GM18520 (cell line): ENCODE measurements around the gene TSPYL6.

Experiments
- ATAC-seq: cut with Tn5 transposase; IDR thresholded peaks from one replicate; pipeline ENCODE4 v1.9.1; 2021; ENCODE audit not compliant: unreplicated experiment

The TSPYL6 gene

GRCh38 chr2:54259413-54260240 lies 3.6 kb upstream of the TSPYL6 start:
- ATAC-seq: peak; percentile 75

- ATAC-seq: no peak
These were observed 2.1 kb upstream of the TSPYL6 start for GRCh38 chr2:54258166-54258565.

DNA sequence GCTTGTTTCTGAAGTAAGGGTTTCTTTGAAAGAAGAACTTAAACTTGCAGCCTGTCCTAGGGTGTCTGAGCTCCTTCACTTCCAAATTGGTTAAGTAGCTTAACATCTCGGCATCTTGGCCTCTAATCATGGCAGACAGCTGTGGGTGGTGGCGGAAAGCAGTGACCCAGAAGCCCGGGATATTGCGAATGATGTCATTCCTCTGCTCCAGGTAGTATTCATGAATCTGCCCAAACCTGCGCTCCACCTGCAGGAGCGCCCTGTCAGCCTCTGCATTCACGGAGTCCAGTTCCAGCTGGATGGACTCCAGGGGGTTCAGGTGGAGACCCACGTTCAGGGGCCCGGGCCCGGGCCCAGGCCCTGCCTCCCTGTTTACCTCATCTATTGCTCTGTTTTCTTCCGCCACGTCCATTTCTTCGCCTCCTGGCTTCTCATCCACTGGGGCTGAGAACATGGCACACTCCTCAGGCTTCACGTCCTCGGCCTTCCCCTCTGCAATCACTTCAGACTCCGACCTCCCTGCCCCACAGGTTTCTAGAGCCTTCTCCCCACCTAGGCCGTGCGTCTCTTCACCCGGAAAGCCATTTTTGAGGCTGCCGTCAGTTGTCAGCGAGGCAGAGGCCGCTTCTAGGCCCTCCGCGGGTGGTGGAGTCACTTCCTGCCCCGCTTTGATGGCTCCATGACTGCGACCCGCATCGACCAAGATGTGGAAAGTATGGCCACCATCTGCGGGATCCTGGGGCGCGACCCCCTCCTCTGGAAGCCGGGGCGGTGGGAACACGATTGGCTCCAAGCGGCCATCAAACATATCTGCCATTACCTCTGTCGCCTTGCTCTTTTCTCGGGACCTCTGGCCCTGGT lies 569 bp downstream of the TSPYL6 start:
- no peak for ATAC-seq

DNA sequence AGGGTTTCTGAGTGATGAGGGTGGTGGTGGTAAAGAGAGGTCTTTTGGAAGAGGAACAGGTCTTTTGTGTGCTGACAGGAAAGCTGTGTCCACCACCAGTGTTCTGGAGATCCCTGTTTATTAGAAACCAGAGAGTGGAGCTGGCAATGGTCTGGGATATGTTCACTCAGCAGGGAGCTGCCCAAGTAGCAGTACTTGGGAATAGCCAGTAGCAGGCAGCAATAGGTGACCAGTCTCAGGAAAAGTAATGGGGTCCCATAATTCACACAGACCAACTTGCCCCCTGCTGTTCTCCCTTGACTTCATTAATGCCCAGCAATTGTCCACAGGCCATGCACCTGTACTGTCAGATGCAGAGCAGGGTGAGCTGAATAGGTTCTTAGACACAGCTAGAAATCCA lies 1.8 kb downstream of the TSPYL6 start:
- no peak for ATAC-seq

GRCh38 chr2:54249629-54250028 lies 6.4 kb downstream of the TSPYL6 start:
- ATAC-seq: no peak

GRCh38 chr2:54247115-54247514 lies 8.9 kb downstream of the TSPYL6 start:
- ATAC-seq: no peak

GRCh38 chr2:54240515-54241469 lies 15.2 kb downstream of the TSPYL6 start:
- ATAC-seq: no peak

DNA sequence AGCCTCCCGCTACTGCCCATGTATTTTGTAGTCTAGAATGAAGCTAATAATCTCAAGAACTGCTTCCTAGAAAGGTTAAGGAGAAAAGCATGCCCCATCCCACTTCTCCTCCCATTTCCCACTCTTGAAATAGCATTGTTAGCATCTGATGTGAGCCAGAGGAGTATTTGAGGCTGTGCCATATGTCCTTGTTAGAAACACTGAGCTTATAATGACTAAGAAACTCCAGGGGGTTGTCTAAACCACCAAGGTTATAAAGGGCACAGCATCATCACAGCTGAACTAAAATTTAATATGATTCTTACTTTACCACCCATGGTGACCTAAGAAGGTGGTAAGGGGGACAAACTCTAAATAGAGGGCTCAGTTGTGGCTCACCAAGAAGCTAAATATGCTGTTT lies 16.6 kb downstream of the TSPYL6 start:
- no peak for ATAC-seq

- ATAC-seq: no peak
These were observed 18.6 kb downstream of the TSPYL6 start for GRCh38 chr2:54237428-54237827.

- ATAC-seq: no peak
These were observed 22.0 kb downstream of the TSPYL6 start for GRCh38 chr2:54233832-54234649.

GRCh38 chr2:54228945-54229344 lies 27.1 kb downstream of the TSPYL6 start:
- ATAC-seq: no peak

- ATAC-seq: no peak
These were observed 28.2 kb downstream of the TSPYL6 start for GRCh38 chr2:54227798-54228197.

DNA sequence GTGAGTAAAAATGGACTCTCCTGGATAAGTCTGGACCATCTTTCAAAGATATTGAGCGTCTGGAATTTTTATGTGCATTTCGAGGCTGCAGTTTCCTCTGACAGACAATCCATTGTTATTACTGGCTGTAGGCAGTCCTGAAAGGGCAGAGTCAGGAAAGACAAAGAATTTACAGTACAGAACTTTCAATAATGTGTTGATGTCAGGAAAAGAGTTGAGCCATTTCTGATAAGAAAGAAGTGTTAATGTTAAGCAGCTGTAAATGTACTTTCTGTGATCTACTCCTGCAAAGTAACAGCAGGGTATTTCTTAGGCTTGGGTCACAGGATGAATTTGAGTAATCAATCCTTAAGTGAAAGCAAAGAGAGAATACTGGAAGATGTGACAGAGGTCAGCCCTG lies 29.8 kb downstream of the TSPYL6 start:
- ATAC-seq: no peak

DNA sequence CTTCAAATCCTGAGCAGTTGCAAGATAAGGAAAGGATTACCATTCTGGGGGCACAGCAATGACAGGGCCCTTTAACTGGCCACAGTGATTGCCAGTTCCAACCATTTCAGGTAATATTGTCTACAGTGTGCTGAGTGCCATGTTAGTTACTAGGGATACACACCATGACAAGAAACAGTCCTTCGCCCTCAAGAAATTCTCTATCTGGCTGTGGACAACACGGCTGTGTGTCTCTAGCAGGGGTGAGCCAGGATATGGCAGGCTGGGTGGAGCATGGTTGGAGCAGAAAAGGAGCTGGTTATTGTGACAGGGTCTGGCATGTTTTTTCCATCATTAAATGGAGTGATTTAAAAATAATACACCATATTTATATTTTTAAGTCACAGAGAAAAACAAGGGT lies 31.0 kb downstream of the TSPYL6 start:
- no peak for ATAC-seq

GRCh38 chr2:54213082-54213481 lies 42.9 kb downstream of the TSPYL6 start:
- no peak for ATAC-seq

DNA sequence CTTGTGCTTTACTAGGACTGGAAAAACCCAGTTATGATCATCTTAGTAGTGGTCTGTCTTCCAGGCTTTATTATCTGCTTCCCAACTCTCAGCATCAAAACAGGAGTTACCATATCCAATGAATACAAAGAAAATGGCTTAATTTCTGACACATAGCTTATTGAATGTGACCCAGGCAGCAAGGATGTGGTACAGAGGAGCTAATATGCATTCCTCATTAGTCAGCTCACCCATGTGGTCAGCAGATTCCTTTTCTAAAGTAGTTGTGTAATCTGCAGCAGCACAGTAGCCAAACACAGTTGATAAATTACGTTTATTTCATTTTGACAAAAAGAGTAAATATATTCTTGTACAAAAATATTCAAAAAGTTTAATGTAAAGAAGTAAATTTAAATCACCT lies 43.6 kb downstream of the TSPYL6 start:
- ATAC-seq: no peak

DNA sequence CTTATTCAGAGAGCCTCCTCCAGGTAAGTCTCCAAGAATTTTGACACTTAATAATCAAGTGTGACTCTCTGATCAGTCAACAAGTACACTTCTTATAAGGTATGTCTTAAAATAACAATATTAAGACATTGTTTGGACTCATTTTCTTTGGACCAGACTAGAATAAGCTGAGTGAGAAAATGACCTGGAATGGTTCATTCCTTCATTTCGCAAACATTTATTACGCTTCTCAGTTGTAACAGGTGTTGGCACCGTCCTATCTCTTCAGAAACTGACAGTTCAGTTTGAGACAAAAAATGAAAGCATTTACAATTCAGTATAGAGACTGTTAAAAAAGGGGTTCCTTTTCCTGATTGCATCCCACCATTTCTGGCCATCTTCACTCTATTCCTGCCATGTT lies 46.6 kb downstream of the TSPYL6 start:
- no peak for ATAC-seq

GRCh38 chr2:54208364-54209240 lies 47.4 kb downstream of the TSPYL6 start:
- ATAC-seq: no peak

GRCh38 chr2:54207666-54208195 lies 48.3 kb downstream of the TSPYL6 start:
- no peak for ATAC-seq
